ENCODE results near the gene RNF5. TPM values are rescaled to one million over a fixed set of nuclear protein-coding genes. Genes with fewer than 3 reads are reported as not detected.
A peak's percentile ranks its signal among the peaks of the same experiment; 100 is the strongest.

RNF5 gene
- total RNA-seq, 1 experiment from 2014 or later: 80.2 TPM

GRCh38 chr6:32151863-32152768, 26.1 kb upstream of the RNF5 start, which contains the start of gene PRRT1:
TSS of gene PRRT1 (minus strand) at chr6:32151939. CDS start at chr6:32151827, 112 bp downstream.
- no peak for DNase-seq (ENCODE audit: low read depth)

- peak; percentile 76 for DNase-seq (ENCODE audit: low read depth)
These were observed 25.2 kb upstream of the RNF5 start for GRCh38 chr6:32152769-32153563.

GRCh38 chr6:32153564-32154513, 24.4 kb upstream of the RNF5 start, which contains the start of gene PPT2:
TSS of gene PPT2 (plus strand) at chr6:32154141. CDS start at chr6:32154595, 454 bp downstream.
- peak; percentile 93 for DNase-seq (ENCODE audit: low read depth)

GRCh38 chr6:32154514-32155161, 23.6 kb upstream of the RNF5 start:
- peak; percentile 75 for DNase-seq (ENCODE audit: low read depth)

GRCh38 chr6:32156891-32157290, 21.3 kb upstream of the RNF5 start:
- DNase-seq (ENCODE audit: low read depth): no peak

DNA sequence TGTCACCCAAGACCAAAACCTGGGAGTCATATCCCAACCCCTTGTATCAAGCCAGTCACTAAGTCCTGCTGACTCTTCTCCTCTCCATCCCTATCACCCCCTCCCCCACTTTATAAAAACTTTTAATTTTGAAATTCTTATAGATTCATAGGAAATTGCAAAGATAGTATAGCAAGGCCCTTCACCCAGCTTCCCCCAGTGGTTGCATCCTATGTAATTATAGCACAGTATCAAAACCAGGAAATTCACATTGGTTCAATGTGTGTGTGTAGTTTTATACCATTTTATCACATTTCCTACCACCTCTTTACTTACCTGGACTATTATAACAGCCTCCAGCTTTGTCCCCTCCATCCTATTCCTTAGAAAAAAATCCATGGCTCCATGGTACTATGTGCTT, 20.2 kb upstream of the RNF5 start:
- DNase-seq (ENCODE audit: low read depth): no peak

GRCh38 chr6:32163559-32164258, 14.5 kb upstream of the RNF5 start:
- DNase-seq (ENCODE audit: low read depth): no peak

DNA sequence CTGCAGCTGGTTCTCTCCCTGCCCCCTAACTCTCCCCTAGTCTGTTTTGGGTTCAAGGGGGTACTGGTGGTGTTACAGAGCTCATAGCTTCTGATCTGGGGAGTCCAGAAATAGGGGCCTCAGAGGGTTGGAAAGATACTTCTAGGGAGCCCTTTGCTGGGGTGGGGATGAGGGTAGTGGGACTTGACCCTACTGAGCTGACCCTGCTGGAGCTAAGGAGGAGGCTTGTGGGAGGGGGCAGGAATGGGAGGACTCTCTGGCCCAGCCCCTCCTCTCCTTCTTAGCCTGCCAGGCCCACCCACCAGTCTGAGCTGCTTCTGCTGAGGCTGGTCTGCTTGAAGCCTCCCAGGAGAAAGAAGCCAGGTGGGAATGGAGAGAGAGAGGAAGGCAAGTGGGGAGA, 13.9 kb upstream of the RNF5 start, which contains the start of gene EGFL8:
EGFL8 (plus strand) TSS at position 301 of the 400 bp plus-strand sequence. CDS start 1,571 bp downstream, outside the sequence.
- DNase-seq (ENCODE audit: low read depth): no peak

DNA sequence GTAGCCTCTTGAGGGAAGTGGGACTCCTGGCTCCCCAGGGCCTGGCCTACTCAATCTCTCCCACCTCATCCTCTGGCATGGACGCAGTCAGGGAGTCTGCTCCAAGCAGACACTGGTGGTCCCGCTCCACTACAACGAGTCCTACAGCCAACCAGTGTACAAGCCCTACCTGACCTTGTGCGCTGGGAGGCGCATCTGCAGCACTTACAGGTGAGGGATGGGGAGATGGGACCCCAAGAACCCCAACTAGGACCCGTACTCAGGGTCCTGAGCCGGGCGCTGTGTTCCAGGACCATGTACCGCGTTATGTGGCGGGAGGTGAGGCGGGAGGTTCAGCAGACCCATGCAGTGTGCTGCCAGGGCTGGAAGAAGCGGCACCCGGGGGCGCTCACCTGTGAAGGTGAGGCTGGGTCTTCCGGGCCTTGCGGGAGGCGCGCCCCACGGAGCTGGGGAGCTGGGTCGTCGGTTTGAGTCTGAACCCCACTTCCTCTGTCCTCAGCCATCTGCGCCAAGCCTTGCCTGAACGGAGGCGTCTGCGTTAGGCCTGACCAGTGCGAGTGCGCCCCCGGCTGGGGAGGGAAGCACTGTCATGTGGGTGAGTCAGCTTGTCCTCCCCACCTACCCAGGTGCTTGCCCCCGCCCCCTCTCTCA, 11.7 kb upstream of the RNF5 start:
- DNase-seq (ENCODE audit: low read depth): no peak

GRCh38 chr6:32167154-32167760, 10.9 kb upstream of the RNF5 start:
- no peak for DNase-seq (ENCODE audit: low read depth)

- DNase-seq (ENCODE audit: low read depth): no peak
These were observed 10.4 kb upstream of the RNF5 start for GRCh38 chr6:32167761-32168262.

GRCh38 chr6:32168350-32168749, 9.9 kb upstream of the RNF5 start:
- DNase-seq (ENCODE audit: low read depth): no peak

DNA sequence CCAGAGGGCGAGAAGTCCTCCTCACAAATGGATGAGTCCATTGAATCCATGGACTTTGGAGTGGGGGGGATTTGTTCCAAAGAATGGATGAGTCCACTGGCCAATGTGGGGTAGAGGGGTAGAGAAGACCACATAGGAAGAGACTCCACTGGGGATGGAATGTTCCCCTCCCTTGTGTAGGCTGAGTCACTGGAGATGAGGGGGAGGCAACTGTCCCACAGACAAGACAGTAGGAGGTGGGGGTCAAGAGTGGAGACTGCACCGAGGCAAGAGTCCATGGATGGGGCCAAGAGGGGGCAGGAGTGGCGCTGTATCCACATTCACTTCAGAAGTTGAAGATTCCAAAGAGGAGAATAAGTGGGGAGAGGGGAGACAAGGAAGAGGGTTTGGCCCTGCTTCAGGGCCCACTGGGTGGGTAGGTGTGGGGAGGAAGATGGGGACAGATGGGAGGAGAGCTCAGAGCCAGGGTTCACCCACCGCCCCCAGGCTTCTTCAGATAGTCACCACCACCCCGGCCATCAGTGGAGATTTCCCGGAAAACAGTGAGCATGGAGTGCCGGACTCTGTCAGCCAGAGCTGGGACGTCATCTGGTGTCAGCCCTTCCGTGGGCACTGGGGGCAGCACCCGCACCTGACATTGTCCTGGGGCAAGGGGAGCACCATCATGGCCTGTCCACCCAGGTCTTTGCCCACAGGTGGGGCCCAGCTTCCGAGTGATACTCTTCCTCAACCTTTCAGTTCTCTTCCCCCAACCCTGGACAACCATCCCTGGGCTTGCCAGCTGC, 9.2 kb upstream of the RNF5 start:
- DNase-seq (ENCODE audit: low read depth): no peak

GRCh38 chr6:32170294-32170693, 7.9 kb upstream of the RNF5 start:
- DNase-seq (ENCODE audit: low read depth): no peak

DNA sequence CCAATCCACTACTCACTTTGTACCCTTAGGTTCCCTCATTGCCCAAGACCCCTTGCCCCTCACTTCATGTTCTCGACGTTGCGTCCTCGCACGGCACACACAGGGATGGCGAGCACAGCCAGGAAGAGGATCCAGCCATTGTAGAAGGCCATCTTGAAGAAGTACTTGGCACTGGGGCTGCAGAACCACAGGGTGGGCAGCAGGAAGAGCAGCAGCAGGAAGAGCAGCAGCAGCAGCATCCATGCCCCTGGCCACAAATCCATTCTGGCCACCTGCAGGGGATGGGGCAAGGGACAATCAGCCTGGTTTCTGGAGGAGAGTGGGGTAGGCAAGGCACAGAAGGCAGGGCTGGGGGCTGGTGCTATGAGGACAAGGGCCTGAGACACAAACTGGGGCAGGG, 7.0 kb upstream of the RNF5 start:
- no peak for DNase-seq (ENCODE audit: low read depth)

DNA sequence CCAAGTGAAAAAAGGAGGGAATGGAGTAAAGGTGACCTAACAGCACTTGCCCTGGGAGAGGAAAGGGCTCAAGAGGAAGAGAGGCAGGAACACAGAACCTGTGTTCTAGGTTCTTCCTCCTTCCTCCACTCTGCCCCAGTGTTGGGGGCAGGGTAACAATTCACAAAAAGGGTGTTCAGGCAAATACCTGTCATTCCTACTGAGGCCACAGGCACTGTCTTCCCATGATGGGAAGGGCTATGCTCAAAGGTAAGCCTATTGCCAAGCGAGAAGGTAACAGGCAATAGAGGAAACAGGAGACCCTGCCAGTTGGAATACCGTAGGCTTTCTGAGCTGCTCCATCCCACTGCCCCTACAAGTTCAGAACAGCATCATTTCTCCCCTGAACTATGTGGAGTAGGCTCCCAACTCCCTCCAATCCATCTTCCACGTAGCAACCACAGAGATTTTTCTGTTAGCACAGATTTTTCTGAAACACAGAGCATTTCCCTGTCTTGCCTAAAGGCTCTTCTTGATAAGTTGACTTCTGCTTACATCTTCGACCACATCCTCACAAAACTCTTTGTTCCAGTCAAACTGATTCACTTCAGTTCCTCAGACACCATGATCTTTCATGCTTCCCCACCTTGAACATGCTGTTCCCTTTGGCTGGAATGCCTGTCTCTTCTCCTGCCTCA, 5.0 kb upstream of the RNF5 start:
- no peak for DNase-seq (ENCODE audit: low read depth)

- DNase-seq (ENCODE audit: low read depth): no peak
These were observed 3.8 kb upstream of the RNF5 start for GRCh38 chr6:32174416-32174815.

DNA sequence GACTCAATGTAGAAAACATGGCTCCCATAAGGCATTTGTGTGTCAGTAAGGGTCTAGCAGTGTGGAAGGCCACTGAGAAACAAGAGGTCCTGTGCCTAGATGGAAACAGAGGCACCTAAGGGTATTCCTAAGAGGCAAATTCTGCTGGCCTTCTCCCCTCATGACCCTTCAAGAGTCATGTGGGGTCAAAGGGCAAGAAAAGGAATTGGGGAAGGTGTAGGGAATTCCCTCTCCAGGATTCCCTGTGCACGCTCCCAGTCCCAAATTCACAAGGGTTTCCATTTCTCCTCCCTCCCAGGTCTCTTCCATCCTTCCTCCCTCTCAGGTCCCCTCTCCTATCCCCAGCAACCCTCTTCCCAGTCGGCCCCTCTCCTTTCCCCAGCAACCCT, 2.9 kb upstream of the RNF5 start:
- no peak for DNase-seq (ENCODE audit: low read depth)

All from Daoy (cell line).